HG03108 (cell line): Measurements from ENCODE around the gene DDX28.
"Not testable (repeated sequence)": the region's sequence is repeated elsewhere in the genome, so short reads cannot be mapped to it uniquely, and the experiment has no call there.

Experiments
- ATAC-seq: cut with Tn5 transposase; IDR thresholded peaks from one replicate; pipeline ENCODE4 v1.9.1; 2021; ENCODE audit warnings: moderate library complexity; ENCODE audit not compliant: unreplicated experiment

DDX28 gene

DNA sequence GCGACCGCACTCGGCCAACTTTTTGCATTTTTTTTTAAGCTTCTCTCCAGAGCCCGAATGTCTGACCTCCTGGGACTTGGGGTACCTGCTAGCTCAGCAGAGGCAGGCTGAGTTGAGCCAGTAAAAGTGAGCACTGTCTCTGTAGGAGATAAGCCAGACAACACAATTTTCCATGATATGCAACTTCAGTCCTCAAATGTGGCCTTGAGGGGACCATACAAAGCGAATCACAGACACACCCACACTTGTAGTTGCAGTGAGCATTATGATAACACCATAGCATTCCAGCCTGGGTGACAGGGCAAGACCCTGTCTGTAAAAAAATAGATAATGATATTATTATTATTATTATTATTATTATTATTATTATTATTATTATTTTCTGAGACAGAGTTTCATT lies 26.4 kb downstream of the DDX28 start:
- no peak for ATAC-seq

DNA sequence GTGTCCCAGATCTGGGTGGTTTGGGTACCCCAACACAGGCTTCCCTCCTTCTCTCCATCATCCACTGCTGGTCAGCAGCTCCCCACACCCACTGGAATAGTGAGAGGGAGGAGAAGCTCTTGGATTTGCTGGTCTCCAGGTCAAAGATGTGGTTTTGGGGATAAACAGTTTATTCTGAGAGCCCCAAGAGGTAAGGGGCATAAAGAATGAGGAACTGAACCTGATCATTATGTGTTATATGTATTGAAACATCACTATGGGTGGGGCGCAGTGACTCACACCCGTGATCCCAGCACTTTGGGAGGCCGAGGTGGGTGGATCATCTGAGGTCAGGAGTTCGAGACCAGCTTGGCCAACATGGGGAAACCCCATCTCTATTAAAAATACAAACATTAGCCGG lies 27.6 kb downstream of the DDX28 start:
- ATAC-seq, result no peak

DNA sequence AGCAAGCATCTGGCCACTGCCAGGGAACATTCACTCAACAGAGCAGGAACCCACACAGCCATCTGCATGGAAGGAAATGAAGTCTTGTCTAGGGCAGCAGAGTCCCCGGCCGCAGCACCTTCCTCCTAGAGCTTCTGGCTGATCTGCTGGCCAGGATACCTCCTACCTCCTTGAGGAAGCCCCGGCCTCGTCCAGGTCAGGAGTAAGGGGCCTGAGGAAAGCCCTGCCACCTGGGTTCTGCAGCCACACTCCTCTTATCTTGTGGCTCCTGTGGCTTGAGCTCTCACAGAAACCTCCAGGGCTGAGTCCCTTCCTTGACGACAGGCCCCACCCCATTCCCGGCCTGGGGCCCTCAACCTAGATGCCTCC lies 29.0 kb downstream of the DDX28 start:
- not testable (repeated sequence) for ATAC-seq

DNA sequence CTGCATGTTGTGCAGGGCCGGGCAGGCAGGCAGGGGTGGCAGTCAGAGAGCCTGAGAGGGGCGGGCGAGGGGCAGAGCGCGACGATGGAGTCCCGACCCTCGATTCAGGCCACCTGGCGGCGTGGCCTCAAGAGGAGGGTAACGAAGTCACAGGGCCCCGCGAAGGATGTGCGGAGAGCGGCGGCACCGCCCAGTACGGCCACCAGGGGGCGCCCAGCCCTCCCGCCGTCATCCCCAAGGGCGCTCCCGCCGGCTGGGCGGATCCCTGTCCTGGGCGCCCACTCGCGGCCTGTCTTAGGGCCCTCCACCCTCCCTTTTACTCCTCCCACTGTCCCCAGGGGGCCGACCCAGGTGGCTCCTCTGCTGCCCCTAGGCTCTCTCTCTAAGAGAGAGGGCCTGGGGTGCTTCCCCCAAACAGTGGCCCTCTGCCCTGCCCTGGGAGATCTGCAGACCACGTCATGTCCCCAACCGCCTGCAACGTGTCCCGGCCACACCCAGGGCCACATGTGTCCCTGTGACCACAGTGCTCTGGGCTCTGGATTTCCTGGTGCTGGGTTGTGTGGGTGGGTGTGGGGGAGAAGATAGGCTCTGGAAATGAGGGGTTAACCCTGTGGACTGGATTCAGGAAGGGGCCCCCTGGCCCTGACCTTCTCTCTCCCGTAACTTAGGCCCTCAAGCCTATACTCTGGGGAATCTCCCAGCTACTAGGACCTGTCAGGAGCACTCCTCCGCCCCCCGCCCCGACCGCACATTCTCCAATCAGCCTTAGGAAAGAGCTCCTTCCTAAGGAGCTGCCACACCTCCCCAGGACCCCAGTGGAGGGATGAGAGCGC lies 29.6 kb downstream of the DDX28 start:
- peak; percentile 68 for ATAC-seq

DNA sequence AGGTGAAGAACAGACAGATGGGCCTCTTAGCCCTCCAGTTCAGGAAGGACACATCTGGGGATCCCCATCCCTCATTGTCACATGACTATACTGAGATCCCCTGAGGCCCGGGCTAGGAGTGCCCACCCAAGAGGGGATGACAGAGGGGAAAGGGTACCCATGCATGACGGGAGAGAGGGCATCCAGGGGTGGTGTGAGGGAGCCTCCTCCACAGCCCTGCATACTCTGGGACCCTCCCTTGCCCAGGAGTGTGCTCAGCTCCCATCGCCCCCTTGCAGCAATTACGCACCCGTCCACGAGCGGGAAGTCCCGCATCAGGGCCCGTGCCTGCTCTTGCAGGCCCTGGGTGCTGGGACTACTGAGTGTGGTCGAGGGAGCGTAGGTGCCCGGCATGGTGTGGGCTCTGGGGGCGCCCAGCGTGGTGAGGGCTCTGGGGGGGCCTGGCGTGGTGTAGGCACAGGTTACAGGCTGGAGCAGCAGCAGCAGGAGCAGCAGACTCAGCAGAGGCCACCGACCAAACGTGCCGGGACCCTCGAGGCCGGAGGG lies 30.3 kb downstream of the DDX28 start:
- no peak for ATAC-seq

DNA sequence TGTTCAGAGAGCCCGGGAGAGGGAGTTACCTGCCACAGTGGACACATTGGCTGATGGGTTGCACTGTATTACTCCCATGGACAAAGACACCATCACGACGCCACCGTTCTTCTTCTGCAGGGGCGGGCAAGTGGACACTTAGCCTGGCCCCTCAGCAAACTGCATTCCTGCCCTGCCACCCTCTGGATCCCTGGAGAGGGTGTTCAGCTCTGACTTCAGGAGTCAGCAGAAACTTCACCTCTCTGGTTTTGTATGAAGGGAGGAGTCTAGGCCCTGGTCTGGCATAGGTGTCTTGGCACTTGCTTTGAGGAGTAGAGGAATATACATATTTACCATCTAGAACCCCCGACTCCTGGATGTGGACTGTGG lies 33.0 kb downstream of the DDX28 start:
- ATAC-seq, result no peak

DNA sequence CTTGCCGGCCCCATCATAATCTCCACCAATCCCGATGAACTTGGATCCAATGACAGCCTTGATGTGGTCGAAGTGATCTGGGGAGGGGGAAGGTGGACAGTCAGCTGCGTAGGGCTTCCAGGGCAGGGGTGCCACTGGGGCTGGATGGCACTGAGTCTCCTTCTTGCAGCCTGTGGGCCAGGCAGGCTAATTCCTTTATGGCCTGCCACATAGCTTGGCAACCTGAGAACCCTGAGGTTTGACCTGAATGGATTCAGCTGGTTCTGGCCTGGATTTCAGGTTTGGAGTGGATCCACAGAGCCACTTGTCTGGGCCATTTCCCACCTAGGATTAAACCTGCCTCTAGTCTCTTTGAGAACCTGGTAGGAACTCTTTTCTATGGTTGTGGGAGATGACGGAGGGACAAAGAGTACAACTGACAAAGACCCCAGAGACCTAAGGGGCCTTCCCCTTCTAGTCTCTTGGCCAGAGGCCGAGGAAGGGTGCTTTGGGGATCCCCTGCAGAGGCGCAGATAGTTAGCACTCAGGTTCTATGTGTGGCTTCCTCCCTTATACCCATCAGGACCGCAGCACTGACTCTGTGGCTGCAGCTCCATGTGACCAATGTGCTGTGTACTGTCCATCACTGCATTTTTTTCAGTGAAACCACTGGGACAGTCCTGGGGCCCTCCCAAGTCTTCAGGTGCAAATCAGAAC lies 33.6 kb downstream of the DDX28 start:
- no peak for ATAC-seq

DNA sequence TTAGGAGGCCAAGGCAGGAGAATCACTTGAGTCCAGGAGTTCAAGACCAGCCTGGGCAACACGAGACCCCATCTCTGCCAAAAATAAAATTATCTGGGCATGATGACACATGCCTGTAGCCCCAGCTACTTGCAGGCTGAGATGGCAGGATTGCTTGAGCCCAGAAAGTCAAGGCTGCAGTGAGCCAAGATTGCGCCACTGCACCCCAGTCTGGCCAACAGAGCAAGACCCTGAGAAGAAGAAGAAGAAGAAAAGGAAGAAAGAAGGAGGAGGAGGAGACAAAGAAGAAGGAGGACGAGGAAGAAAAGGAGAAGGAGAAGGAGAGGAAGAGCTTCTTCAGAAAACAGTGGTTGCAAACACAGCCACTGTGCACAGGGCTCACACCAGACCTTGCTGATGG lies 34.4 kb downstream of the DDX28 start:
- no peak for ATAC-seq

DNA sequence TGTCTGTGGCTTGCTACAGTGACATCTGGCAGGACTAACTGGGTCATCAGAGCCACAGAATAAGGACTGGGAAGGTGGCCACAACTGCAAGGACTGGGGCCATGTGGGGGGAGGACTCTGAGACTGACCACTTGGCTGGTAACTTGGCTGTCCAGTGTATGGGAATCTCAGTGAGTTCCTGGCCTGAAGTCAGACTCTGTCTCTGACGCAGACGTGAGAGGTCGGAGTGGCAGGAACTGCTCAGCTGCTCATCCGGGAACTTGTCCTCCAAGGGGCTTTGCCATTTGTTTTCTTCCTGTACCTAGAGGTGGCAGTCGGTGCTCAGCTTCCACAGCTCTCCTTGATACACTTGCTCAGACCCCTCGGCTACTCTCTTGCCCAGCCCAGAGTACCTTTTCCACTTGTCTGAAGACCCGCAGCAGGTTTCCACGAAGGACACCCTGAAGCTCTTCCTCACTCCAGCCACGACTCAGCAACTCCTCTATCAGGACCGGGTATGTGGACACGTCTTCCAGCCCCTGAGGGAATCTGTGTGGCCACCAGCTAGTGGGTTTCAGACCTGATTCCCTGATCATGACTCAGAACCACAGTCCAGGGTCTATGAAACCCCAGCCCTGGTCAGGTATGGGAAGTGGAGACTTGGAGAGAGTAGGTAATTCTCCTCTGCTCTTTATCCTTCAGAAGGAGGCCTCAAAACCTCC lies 35.4 kb downstream of the DDX28 start:
- ATAC-seq, result no peak

DNA sequence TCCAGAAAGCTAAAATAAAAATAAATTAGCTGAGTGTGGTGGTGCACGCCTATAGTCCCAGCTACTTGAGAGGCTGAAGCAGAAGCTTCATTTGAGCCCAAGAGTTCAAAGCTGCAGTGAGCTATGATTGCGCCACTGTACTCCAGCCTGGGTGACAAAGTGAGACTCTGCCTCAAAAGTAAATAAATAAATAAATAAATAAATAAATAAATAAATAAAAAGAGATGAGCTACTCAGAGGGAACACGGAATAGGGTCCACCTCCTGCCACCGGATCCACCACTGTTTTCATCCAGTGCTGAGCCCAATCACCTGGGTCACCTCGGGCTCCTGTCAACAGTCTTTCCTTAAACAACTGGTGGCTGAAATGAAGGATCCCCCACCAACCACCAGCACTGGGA lies 36.1 kb downstream of the DDX28 start:
- ATAC-seq, result no peak

DNA sequence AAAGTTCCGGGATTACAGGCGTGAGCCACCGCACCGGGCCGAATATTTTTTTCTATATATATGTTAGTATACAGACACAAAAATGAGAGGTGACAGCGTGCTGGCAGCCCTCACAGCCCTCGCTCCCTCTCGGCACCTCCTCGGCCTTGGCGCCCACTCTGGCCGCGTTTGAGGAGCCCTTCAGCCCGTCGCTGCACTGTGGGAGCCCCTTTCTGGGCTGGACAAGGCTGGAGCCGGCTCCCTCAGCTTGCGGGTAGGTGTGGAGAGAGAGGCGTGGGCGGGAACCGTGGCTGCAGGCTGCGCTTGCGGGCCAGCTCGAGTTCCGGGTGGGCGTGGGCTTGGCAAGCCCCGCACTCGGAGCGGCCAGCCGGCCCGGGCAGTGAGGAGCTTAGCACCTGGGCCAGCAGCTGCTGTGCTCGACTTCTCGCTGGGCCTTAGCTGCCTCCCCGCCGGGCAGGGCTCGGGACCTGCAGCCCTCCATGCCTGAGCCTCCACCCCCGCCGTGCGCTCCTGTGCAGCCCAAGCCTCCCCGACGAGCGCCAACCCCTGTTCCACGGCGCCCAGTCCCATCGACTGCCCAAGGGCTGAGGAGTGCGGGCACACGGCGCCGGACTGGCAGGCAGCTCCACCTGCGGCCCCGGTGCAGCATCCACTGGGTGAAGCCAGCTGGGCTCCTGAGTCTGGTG lies 40.9 kb downstream of the DDX28 start:
- no peak for ATAC-seq

DNA sequence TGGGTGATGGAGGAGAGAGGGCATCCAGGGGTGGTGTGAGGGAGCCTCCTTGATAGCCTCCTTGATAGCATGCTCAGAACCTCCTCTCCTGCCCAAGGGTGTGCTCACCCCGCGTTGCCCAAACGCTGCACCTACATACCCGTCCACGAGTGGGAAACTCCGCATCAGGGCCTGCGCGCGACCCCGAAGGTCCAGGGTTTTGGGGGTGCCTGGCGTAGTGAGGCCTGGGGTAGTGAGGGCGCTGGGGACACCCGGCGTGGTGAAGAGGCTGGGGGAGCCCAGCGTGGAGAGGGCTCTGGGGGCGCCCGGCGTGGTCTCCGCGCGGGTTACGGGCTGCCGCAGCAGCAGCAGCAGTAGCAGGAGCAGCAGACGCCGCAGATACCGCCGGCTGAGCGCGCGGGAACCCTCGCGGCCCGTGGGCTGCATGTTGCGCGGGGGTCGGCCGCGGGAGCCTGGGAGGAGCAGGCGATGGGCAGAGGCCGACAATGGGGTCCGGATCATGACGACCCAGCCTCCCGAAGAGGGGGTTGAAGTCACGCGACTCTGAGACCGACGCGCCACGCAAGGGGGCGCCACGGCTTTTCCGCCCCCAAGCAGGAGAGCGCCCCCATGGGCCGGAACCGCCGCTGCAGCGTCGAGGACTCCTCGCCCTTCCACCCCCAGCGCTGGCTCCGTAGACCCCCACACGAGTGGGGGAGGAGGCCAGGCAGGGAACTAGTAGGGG lies 42.9 kb downstream of the DDX28 start, which contains the start of gene DPEP3:
Gene DPEP3 (minus strand): TSS at position 545 of the 724 bp plus-strand sequence. CDS start 119 bp downstream, at position 426.
- no peak for ATAC-seq

DNA sequence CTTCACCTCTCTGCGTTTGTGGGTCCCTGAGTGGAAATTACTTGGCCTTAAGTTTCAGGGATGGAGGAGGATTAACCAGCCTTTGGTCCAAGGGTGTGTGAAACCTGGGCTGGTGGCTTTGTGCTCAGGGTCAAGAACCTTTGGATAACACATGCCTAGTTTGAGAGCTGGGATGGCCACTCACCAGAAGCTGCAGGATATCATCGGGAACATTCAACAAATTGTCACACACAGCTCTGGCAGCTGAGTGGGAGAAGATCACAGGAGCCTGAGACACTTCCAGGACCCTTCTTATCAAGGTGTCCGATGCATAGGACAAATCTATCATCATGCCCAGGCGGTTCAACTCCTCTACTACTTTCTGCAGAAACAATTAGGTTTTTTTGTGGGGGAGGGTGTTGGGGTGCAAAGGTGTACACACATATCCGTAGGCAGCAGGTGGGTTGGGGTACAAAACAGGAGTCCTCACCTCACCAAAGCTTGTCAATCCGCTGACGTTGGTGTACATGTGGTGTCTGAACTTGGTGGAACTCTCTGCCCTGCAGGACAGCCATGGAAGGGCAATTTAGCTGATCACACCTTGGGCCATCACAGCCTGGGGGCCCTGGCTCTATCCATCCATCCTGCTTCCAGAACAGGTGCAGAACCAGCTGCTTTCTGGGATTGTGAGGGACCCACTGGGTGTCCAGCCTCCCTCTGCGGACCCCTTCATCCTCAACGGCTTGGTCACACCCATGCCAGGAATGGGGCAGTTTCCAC lies 45.4 kb downstream of the DDX28 start:
- no peak for ATAC-seq

DNA sequence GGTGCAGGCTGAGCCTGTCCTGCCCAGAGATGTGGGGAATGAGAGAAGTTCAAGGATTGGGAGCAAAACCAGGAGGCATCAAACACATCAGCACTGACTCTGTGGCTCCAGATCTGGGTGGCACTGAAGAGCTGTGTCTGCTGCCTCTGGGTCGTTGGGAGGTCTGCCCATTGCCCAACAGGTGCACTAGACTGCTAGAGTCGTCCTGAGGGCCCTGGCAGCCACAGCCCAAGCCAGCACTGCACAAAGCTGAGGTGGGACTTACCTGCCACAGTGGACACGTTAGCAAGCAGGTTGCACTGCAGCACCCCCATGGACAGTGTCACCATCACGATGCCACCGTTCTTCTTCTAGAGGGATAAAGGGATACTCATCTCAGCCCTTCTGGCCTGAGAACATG lies 46.0 kb downstream of the DDX28 start:
- no peak for ATAC-seq

DNA sequence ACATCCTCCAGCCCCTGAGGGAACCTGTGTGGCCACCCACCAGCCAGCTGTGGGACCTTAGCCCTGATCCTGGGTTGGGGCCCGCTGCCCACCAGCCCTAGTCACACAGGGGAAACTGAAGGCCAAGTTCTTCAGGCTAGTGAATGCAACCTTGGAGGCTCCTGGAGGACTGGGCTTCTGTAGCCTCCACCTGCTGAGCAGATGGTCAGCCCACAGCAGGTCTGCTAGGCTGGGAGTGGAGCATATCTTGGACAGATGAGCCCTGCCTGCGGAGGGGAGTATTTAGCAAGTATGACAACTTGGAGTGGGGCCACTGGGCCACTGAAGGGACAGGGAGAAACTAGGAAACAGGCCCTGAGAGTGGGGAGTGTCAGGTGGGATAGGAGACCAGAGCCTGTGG lies 46.8 kb downstream of the DDX28 start:
- no peak for ATAC-seq

DNA sequence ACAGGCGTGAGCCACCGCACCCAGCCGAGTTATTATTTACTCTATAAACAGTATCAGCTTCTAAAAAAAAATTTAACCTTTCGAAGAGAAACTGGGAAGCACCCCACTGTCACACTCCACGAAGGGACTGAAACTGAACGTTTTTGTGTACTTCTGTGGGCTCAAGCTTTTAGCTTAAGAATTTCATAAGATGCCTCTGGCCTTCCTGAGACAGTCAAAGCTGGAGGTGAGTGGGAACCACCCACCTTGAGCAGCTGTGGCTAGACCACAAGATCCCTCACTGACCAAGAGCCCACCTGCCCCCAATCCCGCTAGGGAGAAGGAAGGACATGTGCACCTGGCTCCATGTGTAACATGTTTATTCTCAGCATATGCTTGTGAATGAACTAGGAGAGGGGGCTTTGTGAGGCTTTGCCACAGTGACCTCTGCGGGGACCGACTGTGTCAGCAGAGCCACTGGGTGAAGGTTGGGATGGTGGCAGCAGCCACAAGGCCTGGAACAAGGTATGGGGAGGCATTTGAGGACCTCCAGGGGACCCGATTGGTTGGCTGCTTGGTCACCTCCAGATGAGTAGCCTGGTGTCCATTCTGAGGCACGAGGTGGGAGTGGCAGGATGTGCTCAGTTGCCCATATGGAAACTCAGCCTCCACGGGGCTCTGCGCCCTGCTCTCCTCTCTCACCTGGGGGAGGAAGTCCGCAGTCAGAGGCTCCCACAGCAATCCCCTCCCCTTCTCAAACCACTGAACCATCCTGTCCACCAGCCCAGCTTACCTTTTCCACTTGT lies 47.5 kb downstream of the DDX28 start:
- ATAC-seq, result no peak

DNA sequence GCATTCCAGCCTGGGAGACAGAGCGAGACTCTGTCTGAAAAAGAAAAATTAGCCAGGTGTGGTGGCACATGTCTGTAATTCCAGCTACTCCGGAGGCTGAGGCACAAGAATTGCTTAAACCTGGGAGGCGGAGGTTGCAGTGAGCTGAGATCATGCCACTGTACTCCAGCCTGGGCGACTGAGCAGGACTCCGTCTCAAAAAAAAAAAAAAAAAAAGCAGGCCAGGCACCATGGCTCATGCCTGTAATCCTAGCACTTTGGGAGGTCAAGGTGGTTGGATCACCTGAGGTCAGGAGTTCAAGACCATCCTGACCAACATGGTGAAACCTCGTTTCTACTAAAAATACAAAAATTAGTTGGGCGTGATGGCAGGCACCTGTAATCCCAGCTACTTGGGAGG lies 50.7 kb downstream of the DDX28 start:
- ATAC-seq, result not testable (repeated sequence)

DNA sequence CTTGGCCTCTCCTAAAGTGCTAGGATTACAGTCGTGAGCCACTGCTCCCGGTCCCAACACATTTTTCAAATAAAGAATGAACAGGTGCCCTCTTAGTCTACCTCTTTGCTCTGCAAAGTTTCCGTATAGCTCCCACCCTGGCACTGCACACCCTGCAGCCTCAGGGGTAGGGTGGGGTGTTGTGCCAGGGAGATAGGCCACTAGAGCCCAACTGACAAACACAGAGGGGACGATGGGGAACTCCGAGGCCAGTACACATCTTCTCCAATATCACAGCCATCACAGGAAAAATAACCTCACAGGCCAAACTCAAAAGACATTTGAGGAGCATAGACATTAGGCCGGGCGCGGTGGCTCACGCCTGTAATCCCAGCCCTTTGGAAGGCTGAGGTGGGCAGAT lies 51.9 kb downstream of the DDX28 start:
- no peak for ATAC-seq
